ENCODE measurements around the gene SH2B2.

Gene SH2B2

DNA sequence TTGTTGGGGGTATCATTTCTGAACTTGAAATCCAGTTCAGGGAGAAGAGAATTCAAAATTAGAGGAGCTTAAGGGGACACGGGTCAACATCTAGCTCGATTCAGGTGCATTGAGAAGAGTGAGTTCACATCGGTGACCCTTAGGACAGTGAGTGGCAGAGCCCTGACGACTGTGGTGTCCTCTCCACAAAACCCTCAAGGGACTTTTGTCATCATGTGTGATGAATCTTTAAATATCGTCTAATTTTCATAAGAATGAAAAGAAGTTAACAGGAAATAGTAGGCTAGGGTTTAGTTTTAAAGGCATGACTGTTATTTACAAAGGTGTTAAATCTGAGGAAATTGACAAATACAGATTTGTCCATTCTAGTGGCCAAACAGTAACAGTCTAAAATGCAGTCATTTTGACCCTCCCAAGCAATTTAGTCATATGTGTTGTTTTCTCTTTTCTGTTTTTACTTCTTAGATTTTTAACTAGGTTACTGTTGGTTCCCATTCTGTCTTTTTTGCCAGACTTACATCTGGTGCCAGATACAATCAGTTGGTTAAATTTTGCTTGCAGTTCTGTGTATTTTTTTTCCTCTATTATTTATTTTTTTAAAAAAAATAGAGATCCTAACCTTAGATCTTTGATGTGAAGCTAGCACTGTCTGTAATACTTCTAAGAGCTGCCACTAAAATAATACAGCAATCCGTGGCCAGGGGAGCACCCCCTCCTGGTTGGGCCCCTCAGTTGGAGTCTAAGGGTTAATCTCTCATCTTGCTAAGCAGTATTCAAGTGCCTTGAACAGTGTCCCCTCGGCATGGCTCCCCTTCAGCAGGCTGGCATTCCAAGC lies 34.9 kb upstream of the SH2B2 start:
- Histone ChIP-seq H3K4me3 (no peak overlapping the region), H3K27ac (no peak overlapping the region)
- TF ChIP-seq, protein P1, sequence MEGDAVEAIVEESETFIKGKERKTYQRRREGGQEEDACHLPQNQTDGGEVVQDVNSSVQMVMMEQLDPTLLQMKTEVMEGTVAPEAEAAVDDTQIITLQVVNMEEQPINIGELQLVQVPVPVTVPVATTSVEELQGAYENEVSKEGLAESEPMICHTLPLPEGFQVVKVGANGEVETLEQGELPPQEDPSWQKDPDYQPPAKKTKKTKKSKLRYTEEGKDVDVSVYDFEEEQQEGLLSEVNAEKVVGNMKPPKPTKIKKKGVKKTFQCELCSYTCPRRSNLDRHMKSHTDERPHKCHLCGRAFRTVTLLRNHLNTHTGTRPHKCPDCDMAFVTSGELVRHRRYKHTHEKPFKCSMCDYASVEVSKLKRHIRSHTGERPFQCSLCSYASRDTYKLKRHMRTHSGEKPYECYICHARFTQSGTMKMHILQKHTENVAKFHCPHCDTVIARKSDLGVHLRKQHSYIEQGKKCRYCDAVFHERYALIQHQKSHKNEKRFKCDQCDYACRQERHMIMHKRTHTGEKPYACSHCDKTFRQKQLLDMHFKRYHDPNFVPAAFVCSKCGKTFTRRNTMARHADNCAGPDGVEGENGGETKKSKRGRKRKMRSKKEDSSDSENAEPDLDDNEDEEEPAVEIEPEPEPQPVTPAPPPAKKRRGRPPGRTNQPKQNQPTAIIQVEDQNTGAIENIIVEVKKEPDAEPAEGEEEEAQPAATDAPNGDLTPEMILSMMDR (IDR thresholded peaks at IDR 0.05), result no peak
- DNase-seq (ENCODE audit: low spot score), result no peak

DNA sequence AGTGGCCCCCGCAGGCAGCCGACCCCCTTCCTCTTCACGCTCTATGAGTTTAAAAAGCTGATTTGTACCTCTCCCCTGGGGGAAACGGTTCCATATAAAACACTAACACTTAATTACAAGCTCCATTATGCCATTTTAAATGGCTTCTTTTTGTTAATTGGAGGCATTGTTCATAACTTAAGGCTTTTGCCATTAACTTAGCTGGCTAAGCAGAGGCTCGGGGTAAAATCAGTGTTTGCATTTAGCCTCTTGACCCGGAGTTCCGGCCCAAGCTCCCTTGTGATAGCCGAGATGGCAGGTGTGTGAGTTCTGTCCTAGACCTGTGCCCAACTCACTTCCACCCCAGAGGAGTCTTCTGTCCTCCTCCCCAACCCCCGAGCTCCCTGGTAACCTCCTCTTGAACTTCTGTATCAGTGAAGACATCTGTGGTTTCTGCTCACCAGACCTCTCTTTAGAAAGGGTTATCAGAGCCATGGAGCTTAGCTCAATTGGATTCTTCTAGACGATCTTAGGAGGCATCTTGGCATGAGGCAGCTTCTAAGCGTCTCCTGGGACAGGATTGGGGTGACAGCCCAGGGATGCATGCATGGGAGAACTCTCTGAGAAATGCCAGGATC lies 34.2 kb upstream of the SH2B2 start:
- H3K4me3 ChIP-seq, result no peak overlapping the region
- H3K27ac ChIP-seq, result no peak overlapping the region
- DNase-seq (ENCODE audit: low spot score), result no peak
- TF ChIP-seq, protein P1 (IDR thresholded peaks at IDR 0.05), result no peak

DNA sequence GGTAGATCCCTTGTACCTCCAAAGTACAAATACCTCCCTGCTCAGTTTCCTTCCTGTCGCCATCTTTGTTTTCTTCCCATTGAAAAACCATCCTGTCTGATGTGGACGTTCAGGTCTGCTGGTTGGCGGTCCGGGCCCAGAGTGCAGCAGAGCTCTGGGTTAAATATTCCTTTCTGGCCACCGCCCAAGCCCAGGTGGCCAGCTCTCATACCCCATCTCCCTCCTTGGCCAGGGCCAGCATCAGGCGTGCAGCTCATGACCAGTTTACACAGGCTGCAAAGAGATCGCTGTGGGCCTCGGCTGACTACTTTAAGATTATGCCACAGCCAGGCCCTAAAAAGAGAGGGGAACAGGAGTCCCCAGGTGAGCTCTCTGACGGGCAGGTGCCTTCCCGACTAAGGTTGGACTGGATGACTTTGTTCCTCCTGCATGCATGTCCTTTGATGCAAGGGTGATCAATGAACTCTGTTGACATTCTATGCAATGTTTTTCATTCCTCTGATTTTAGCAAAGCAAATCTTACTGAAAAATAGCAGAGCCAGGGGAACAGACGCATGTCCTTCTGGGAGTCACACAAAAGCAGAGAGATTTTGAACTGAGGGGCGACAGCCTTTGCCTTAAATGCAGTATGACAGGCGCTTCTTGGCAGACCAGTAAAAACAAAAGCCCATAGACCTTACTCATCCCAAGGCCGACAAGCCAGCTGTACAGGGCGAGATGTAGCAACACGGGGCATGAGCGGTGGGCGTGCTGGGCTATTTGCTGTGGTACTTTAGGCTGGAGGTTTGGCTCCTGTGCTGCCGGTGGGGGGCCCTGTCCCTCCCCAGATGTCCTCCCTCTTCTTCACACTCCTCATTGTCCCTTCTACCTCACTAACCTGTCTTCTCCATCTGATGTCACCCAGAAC lies 33.3 kb upstream of the SH2B2 start:
- H3K27ac ChIP-seq, result no peak overlapping the region
- TF ChIP-seq, protein P1 (IDR thresholded peaks at IDR 0.05), result no peak
- no peak overlapping the region for H3K4me3 ChIP-seq
- no peak for DNase-seq (ENCODE audit: low spot score)

DNA sequence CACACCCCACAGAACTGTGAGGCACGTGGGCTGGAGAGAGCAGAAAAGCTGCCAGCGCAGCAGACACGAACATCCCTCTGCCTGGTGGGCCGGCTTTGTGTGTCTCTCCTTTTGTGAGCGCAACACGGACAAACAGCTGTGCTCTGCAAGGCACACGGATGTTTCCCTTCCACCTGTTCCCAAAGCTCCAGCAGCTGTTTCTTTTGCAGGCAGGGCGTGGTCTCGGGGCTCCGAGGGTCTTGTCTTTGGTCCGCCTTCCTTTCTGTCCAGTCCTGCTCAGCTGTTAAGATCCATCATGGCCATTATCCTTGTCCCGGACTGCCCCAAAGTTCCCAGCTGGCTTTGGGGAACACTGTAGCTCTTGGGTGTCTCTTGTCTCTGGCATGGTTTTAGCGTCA lies 32.7 kb upstream of the SH2B2 start:
- H3K27ac ChIP-seq, result no peak overlapping the region
- TF ChIP-seq, protein P1 (IDR thresholded peaks at IDR 0.05), result no peak
- DNase-seq (ENCODE audit: low spot score), result no peak
- no peak overlapping the region for H3K4me3 ChIP-seq

DNA sequence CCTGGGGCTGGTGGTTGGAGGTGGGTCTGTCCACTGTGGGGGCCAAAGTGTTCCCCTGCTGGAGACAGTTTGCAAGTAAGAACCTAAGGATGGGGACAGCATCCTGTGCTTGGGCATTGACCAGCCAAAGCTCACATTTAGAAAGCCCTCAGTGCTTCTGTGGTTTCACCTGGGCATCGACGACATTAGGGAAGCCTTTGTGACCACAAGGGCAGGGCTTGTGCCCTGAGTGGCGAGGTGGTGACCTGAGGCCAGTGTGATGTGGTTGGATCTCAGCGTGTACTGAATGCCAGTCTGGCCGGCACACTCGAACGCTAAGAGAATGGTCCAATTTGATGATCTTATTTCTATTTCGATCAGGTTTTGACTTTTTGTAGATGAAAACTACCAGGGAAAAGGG lies 32.1 kb upstream of the SH2B2 start:
- DNase-seq (ENCODE audit: low spot score), result no peak
- no peak overlapping the region for H3K27ac ChIP-seq
- TF ChIP-seq, protein P1 (IDR thresholded peaks at IDR 0.05), result no peak
- no peak overlapping the region for H3K4me3 ChIP-seq

DNA sequence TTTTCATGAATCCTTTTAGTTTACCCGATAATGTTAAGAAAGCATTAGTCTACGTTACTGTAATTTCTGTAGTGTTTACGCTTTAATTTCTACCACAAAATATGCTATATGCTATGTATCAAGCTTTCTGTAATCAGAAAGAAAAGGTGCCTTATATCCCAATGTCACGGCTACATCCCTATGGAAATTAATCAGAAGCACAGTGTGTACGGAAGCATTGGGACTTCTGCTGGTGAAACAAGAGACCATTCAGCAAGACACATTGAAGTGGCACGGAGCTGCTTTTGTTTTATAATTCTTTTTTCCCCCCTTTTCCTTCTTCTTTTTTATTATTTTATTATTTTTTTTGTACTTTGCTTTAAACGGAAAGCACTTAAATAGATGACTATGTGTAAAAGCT lies 31.2 kb upstream of the SH2B2 start:
- no peak for DNase-seq (ENCODE audit: low spot score)
- TF ChIP-seq, protein P1 (IDR thresholded peaks at IDR 0.05), result no peak
- Histone ChIP-seq H3K4me3 (no peak overlapping the region), H3K27ac (no peak overlapping the region)

Measured in coronary artery (tissue), 2 donors.